ENCODE measurements around the gene FANCG.

The FANCG gene

GRCh38 chr9:35076848-35077247, 2.9 kb downstream of the FANCG start:
- Mint-ChIP-seq H3K4me1 (peaks cover 37% of the 10 kb centered on the region), H3K9me3 (no peaks in the 10 kb centered on the region), H3K27me3 (ENCODE audit: low read depth, poor library complexity) (no peaks in the 10 kb centered on the region), H3K36me3 (ENCODE audit: low read depth) (peaks cover 29% of the 10 kb centered on the region), H3K4me3 (peak overlapping the region; percentile 89), H3K27ac (no peak overlapping the region)
- TF ChIP-seq, protein P1, sequence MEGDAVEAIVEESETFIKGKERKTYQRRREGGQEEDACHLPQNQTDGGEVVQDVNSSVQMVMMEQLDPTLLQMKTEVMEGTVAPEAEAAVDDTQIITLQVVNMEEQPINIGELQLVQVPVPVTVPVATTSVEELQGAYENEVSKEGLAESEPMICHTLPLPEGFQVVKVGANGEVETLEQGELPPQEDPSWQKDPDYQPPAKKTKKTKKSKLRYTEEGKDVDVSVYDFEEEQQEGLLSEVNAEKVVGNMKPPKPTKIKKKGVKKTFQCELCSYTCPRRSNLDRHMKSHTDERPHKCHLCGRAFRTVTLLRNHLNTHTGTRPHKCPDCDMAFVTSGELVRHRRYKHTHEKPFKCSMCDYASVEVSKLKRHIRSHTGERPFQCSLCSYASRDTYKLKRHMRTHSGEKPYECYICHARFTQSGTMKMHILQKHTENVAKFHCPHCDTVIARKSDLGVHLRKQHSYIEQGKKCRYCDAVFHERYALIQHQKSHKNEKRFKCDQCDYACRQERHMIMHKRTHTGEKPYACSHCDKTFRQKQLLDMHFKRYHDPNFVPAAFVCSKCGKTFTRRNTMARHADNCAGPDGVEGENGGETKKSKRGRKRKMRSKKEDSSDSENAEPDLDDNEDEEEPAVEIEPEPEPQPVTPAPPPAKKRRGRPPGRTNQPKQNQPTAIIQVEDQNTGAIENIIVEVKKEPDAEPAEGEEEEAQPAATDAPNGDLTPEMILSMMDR (IDR thresholded peaks at IDR 0.05) = no peak
- no peak for DNase-seq

DNA sequence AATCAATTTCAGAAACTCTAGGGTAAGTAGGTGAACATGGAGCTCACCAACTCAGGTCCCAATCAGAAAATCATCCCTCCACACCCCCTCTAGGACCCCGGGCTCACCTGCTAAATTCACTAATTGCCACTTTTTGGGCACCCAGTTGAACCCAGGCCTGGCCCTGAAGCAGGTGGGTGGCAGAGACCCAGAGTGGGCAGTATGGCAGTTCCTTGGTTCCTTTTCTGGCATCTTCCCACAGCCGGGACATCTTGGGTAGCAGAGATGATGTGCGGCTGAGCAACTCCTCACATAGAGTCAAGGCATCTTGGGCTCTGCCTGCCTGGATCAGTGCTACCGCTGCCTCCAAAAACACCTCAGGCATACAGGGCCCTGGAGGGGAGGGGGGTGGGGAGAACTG, 4.4 kb downstream of the FANCG start:
- H3K27ac Mint-ChIP-seq = no peak overlapping the region
- H3K36me3 Mint-ChIP-seq (ENCODE audit: low read depth) = peaks cover 34% of the 10 kb centered on the region
- no peaks in the 10 kb centered on the region for H3K9me3 Mint-ChIP-seq
- peaks cover 49% of the 10 kb centered on the region for H3K4me1 Mint-ChIP-seq
- no peak for DNase-seq
- H3K27me3 Mint-ChIP-seq (ENCODE audit: low read depth, poor library complexity) = no peaks in the 10 kb centered on the region
- H3K4me3 Mint-ChIP-seq = no peak overlapping the region
- TF ChIP-seq, protein P1 (IDR thresholded peaks at IDR 0.05) = no peak

DNA sequence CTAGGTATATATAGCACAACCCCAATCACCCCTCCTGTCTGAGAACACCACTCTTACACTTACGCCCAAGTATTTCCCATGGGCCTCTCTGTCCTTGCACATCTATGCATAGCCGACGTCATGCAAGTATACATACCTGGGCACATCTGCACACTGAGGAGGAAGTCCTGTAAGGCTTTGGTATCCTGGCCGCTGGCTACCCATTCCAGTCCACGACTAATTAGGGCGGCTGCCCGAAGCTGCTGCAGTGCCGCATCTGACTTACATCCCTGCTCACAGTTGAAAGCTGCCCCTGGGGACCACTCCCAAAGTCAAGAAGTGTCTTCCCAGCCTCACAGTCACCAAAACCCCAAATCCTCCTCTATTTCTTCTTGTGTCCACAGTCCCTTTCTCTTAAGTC, 5.0 kb downstream of the FANCG start:
- Mint-ChIP-seq H3K4me1 (peaks cover 49% of the 10 kb centered on the region), H3K4me3 (no peak overlapping the region), H3K9me3 (no peaks in the 10 kb centered on the region), H3K27me3 (ENCODE audit: low read depth, poor library complexity) (no peaks in the 10 kb centered on the region), H3K36me3 (ENCODE audit: low read depth) (peaks cover 38% of the 10 kb centered on the region), H3K27ac (no peak overlapping the region)
- TF ChIP-seq, protein P1 (IDR thresholded peaks at IDR 0.05) = no peak
- no peak for DNase-seq

DNA sequence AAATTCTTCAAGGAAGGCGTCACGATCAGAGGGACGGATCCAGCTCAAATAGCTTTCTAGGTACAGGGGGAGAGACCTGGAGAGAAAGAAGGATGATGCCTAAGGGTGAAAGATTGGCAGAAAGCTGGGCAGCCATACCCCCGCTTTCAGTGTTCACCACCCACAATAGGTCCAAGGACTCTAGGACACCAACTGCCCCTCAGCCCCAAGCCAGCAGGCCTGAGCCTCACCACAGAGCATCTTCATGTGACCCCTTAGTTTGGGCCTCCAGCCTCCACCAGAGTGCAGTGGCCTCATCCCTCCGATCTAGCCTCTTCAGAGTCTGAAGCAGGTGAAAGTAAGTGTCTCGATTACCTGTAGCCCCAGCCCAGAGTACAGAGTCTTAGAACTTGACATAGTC, 5.6 kb downstream of the FANCG start:
- Mint-ChIP-seq H3K4me3 (no peak overlapping the region), H3K27me3 (ENCODE audit: low read depth, poor library complexity) (no peaks in the 10 kb centered on the region), H3K4me1 (peaks cover 53% of the 10 kb centered on the region), H3K27ac (peak overlapping the region; percentile 69), H3K9me3 (no peaks in the 10 kb centered on the region), H3K36me3 (ENCODE audit: low read depth) (peaks cover 38% of the 10 kb centered on the region)
- TF ChIP-seq, protein P1 (IDR thresholded peaks at IDR 0.05) = no peak
- no peak for DNase-seq

GRCh38 chr9:35073279-35073612, 6.5 kb downstream of the FANCG start:
- TF ChIP-seq, protein P1 (IDR thresholded peaks at IDR 0.05) = no peak
- no peaks in the 10 kb centered on the region for H3K27me3 Mint-ChIP-seq (ENCODE audit: low read depth, poor library complexity)
- H3K4me3 Mint-ChIP-seq = peak overlapping the region; percentile 97
- H3K27ac Mint-ChIP-seq = peak overlapping the region; percentile 88
- H3K9me3 Mint-ChIP-seq = no peaks in the 10 kb centered on the region
- no peak for DNase-seq
- H3K36me3 Mint-ChIP-seq (ENCODE audit: low read depth) = peaks cover 47% of the 10 kb centered on the region
- H3K4me1 Mint-ChIP-seq = peaks cover 53% of the 10 kb centered on the region

DNA sequence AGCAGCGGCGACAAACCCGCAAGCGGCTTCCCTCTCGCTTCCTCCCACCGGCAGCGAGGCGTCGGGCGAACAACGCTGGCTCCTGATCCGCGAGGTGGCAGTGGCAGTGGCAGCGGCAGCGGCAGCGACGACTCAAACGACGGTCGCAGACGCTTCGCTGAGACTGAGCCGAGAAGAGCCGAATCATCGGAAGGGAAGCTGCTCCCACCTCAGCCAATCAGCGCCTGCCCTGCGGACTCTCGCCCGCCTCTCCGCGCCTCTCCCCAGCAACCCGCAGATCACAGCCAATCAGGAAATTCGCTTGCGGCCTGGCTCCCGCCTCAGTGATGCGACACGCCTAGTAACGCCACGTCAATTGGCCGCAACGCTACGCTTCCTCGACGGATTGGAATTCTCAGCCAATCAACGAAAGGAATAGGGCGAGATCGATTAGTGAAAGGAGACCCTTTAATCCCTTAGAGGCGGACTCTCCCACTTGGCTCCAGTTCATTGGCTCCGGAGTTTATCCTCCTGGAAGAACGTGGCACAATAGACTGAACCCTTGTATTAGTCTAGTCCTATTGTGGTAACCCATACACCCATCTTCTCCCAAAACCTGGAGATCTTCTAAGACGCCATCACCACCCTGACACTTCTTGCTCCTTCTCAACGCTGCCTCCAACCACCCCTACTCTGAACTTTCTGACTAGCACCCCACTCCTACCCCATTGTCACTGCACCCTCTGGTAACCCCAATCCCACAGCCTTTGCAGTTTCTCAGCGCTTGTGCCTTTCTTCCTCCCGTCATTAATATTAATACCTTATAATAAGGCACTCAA, 7.1 kb downstream of the FANCG start, which contains the start of gene VCP:
VCP (minus strand) TSS at position 165 of the 818 bp plus-strand sequence. CDS start 272 bp downstream, outside the sequence.
- Mint-ChIP-seq H3K27ac (peak within 1 kb of the TSS; percentile 99), H3K4me1 (peaks cover 50% of the 10 kb centered on the region), H3K9me3 (no peaks in the 10 kb centered on the region), H3K4me3 (peak within 1 kb of the TSS; percentile 97), H3K36me3 (ENCODE audit: low read depth) (peaks cover 53% of the 10 kb centered on the region), H3K27me3 (ENCODE audit: low read depth, poor library complexity) (no peaks in the 10 kb centered on the region)
- TF ChIP-seq, protein P1 (IDR thresholded peaks at IDR 0.05) = no peak
- peak; percentile 96 for DNase-seq

All from nephron progenitor cell (in vitro differentiated cells).